Measurements from ENCODE around the gene MYH14. TPM values are rescaled to one million over a fixed set of nuclear protein-coding genes. Genes with fewer than 3 reads are reported as not detected.

MYH14 gene
- total RNA-seq, 4 donors from 2014 or later = 8.3 to 82.1 (median 12.4) TPM

GRCh38 chr19:50327461-50328223 is 124.2 kb downstream of the MYH14 start:
- TF ChIP-seq CTCF (IDR thresholded peaks at IDR 0.05; ENCODE audit: low read depth) = no peak

GRCh38 chr19:50328224-50328872 is 124.9 kb downstream of the MYH14 start:
- TF ChIP-seq CTCF (IDR thresholded peaks at IDR 0.05; ENCODE audit: low read depth) = no peak

GRCh38 chr19:50328873-50329145 is 125.4 kb downstream of the MYH14 start:
- TF ChIP-seq CTCF (IDR thresholded peaks at IDR 0.05; ENCODE audit: low read depth) = no peak

- no peak for TF ChIP-seq CTCF (IDR thresholded peaks at IDR 0.05; ENCODE audit: low read depth)
Measured at GRCh38 chr19:50329146-50329925, 125.9 kb downstream of the MYH14 start, which contains the start of gene KCNC3. TSS of gene KCNC3 (minus strand) at chr19:50329377. CDS start at chr19:50329082, 295 bp downstream.

- no peak for TF ChIP-seq CTCF (IDR thresholded peaks at IDR 0.05; ENCODE audit: low read depth)
Measured at GRCh38 chr19:50330365-50331078, 127.1 kb downstream of the MYH14 start.

- no peak for TF ChIP-seq CTCF (IDR thresholded peaks at IDR 0.05; ENCODE audit: low read depth)
Measured at GRCh38 chr19:50331221-50331993, 128.0 kb downstream of the MYH14 start.

Measured in subcutaneous adipose tissue (tissue), 4 donors.